Ovary (tissue), 3 donors: Measurements from ENCODE around the gene GGCX.

Experiments used
- EP300 ChIP-seq: sonication (generic); formaldehyde crosslinking; IDR thresholded peaks from one replicate; pipeline ENCODE4 v1.6.1; 2017; ENCODE audit warnings: antibody characterized with exemption
- TF ChIP-seq, protein P1 (sequence below), 3 donors: fragments of 450-650 bp in 2 of 3; fragments of 200-600 bp in 1 of 3; IDR thresholded peaks; one replicate each; pipeline versions ENCODE4 v1.5.1 to v1.8.0; 2016 to 2022; ENCODE audit warnings: antibody characterized with exemption in 3 of 3, mild to moderate bottlenecking in 1 of 3
- donor health status: DM: no; HTN: no; CAD: no.

DNA sequence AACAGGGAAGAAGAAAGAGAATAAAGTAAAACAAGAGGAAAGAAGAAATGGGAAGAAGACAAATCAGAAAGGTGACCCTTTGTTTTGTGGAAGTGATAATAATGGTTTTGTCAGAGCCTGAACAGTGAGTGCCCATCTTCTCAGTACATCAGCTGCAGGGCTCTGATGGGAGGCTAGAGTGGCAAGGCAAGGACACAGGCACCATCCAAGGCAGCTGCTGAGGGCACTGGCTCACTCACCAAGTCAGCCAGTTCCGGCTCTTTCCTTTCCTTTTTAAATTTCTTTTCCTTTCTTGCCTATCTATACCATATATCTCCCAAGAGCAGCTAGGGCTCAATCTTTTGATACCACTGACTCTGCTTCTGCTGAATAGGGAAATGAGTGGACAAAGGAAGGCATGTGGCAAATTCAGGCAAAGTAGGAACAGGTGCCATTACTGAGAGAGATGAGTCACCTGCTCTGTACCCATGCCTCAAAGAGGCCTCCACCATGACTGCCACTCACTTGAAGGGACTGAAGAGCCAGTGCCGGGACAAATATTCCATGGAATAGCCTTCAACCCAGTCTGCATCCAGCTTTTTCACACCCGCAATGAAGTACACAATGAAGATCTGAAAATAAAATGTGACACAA lies 6.2 kb downstream of the GGCX start:
- TF ChIP-seq, protein P1, sequence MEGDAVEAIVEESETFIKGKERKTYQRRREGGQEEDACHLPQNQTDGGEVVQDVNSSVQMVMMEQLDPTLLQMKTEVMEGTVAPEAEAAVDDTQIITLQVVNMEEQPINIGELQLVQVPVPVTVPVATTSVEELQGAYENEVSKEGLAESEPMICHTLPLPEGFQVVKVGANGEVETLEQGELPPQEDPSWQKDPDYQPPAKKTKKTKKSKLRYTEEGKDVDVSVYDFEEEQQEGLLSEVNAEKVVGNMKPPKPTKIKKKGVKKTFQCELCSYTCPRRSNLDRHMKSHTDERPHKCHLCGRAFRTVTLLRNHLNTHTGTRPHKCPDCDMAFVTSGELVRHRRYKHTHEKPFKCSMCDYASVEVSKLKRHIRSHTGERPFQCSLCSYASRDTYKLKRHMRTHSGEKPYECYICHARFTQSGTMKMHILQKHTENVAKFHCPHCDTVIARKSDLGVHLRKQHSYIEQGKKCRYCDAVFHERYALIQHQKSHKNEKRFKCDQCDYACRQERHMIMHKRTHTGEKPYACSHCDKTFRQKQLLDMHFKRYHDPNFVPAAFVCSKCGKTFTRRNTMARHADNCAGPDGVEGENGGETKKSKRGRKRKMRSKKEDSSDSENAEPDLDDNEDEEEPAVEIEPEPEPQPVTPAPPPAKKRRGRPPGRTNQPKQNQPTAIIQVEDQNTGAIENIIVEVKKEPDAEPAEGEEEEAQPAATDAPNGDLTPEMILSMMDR (IDR thresholded peaks at IDR 0.05) = no peak
- no peak for TF ChIP-seq EP300
